ENCODE measurements around the gene CYP4F12. TPM values are rescaled to one million over a fixed set of nuclear protein-coding genes. Genes with fewer than 3 reads are reported as not detected.

Gene CYP4F12
- total RNA-seq, 1 experiment from 2014 or later: 5.7 TPM

DNA sequence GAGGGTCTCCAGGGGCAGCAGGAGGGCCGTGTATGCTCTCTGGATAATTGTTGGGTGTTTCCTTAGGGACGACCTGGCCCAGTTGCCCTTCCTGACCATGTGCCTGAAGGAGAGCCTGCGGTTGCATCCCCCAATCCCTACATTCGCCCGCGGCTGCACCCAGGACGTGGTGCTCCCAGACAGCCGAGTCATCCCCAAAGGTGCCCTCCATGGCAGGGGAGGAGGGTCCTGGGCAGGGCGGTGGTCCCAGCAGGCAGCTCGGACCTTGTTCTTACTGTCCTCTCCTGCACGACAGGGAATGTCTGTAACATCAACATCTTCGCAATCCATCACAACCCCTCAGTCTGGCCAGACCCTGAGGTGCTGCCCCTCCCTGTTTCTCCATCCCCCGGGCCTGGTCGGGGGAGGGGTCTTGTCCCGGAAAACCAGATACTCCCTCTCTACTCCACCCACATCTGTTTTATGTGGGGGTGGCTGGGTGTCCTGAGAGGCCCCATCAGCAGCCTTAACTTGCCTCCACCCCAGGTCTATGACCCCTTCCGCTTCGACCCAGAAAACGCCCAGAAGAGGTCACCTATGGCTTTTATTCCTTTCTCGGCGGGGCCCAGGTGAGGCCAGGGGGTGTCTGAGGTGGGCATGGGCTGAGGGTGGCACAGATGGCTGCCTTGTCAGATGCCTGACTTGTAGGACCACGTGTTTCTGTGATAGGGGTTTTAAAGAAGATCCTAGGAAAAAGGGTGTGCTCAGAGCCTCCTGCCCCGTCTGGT, 44.5 kb upstream of the CYP4F12 start:
- H3K27me3 ChIP-seq (ENCODE audit: insufficient read depth, low read depth): no peaks in the 10 kb centered on the region
- no peaks in the 10 kb centered on the region for H3K9me3 ChIP-seq (ENCODE audit: insufficient read depth, low read depth)
- H3K4me1 ChIP-seq (replicated peaks; ENCODE audit: insufficient read depth): 0 out of 2 replicates have a peak, but pooled peaks cover 3% of the 10 kb centered on the region
- no peak for DNase-seq
- TF ChIP-seq, protein P1, sequence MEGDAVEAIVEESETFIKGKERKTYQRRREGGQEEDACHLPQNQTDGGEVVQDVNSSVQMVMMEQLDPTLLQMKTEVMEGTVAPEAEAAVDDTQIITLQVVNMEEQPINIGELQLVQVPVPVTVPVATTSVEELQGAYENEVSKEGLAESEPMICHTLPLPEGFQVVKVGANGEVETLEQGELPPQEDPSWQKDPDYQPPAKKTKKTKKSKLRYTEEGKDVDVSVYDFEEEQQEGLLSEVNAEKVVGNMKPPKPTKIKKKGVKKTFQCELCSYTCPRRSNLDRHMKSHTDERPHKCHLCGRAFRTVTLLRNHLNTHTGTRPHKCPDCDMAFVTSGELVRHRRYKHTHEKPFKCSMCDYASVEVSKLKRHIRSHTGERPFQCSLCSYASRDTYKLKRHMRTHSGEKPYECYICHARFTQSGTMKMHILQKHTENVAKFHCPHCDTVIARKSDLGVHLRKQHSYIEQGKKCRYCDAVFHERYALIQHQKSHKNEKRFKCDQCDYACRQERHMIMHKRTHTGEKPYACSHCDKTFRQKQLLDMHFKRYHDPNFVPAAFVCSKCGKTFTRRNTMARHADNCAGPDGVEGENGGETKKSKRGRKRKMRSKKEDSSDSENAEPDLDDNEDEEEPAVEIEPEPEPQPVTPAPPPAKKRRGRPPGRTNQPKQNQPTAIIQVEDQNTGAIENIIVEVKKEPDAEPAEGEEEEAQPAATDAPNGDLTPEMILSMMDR (conservative IDR thresholded peaks at IDR 0.05): no peak
- no peak for TF ChIP-seq EZH2 (IDR thresholded peaks at IDR 0.05; ENCODE audit: low read depth)
- ChIA-PET CTCF (no interaction called here), POLR2A (ENCODE audit: unreplicated experiment) (no interaction called here)
- H3K36me3 ChIP-seq (ENCODE audit: low read depth): no peaks in the 10 kb centered on the region
- H3K79me2 ChIP-seq (ENCODE audit: low read depth): no peaks in the 10 kb centered on the region
- no peak overlapping the region for H3K4me2 ChIP-seq
- no peak overlapping the region for H3K27ac ChIP-seq
- H3K4me3 ChIP-seq: no peak overlapping the region
- no peaks in the 10 kb centered on the region for H4K20me1 ChIP-seq (ENCODE audit: insufficient read depth)
- H3F3A ChIP-seq (ENCODE audit: insufficient read depth, low read depth): no peaks in the 10 kb centered on the region
- no peaks in the 10 kb centered on the region for H3K9me2 ChIP-seq (ENCODE audit: insufficient read depth)
- intact Hi-C loops (cut with micrococcal nuclease; ENCODE audit: unreplicated experiment): loop anchor here (1.0 to 5.0 kb wide), 5 partner anchors 44 to 554 kb away; no protein-coding TSS in a partner anchor
- H2AFZ ChIP-seq: no peak overlapping the region
- BruUV-seq (replicated peaks): no TSS peak

- Histone ChIP-seq H4K20me1 (ENCODE audit: insufficient read depth) (no peaks in the 10 kb centered on the region), H3K9me2 (ENCODE audit: insufficient read depth) (no peaks in the 10 kb centered on the region), H3K4me2 (0 out of 2 replicates have a peak overlapping the region, but pooled peaks have one; percentile 20), H3K36me3 (ENCODE audit: low read depth) (no peaks in the 10 kb centered on the region), H3F3A (ENCODE audit: insufficient read depth, low read depth) (no peaks in the 10 kb centered on the region), H2AFZ (no peak overlapping the region), H3K9me3 (ENCODE audit: insufficient read depth, low read depth) (no peaks in the 10 kb centered on the region), H3K4me1 (replicated peaks; ENCODE audit: insufficient read depth) (0 out of 2 replicates have a peak, but pooled peaks cover 3% of the 10 kb centered on the region), H3K27me3 (ENCODE audit: insufficient read depth, low read depth) (no peaks in the 10 kb centered on the region), H3K4me3 (no peak overlapping the region), H3K79me2 (ENCODE audit: low read depth) (no peaks in the 10 kb centered on the region), H3K27ac (no peak overlapping the region)
- TF ChIP-seq, protein P1 (conservative IDR thresholded peaks at IDR 0.05): peak; percentile 100
- no peak for TF ChIP-seq EZH2 (IDR thresholded peaks at IDR 0.05; ENCODE audit: low read depth)
- intact Hi-C loops (cut with micrococcal nuclease; ENCODE audit: unreplicated experiment): loop anchor here (1.0 to 5.0 kb wide), 5 partner anchors 44 to 554 kb away; no protein-coding TSS in a partner anchor
- ChIA-PET CTCF (interaction anchor here (0.6 kb wide), 2 partner anchors 63 to 548 kb away, joined by 3 read pairs; no protein-coding TSS in a partner anchor), POLR2A (ENCODE audit: unreplicated experiment) (no interaction called here)
- peak; percentile 69 to 80 for DNase-seq
- no TSS peak for BruUV-seq (replicated peaks)
Measured at GRCh38 chr19:15629003-15629880, 43.6 kb upstream of the CYP4F12 start.

DNA sequence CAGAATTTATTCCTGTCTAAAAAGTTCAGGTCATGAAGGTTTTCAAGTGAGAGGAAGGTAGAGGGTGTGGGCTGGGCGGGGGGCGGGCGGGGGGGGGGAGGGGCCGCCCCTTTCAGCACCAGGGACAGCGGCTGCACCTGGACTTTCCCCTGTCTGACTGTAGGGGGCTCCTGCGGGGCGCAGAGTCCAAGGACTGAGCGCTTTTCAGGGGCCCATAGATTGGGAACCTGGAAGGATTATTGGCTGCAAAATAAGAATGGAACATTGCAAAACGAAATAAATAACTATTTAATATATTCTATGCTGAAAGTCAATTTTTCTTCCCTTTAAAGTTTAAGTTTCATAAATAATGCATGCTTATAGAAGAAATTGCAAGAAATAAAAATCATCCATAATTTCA, 41.1 kb upstream of the CYP4F12 start:
- Histone ChIP-seq H3F3A (ENCODE audit: insufficient read depth, low read depth) (no peaks in the 10 kb centered on the region), H3K79me2 (ENCODE audit: low read depth) (no peaks in the 10 kb centered on the region), H2AFZ (no peak overlapping the region), H3K4me1 (replicated peaks; ENCODE audit: insufficient read depth) (peaks cover 24% of the 10 kb centered on the region), H3K4me2 (no peak overlapping the region), H3K9me2 (ENCODE audit: insufficient read depth) (no peaks in the 10 kb centered on the region), H3K36me3 (ENCODE audit: low read depth) (no peaks in the 10 kb centered on the region), H3K4me3 (no peak overlapping the region), H4K20me1 (ENCODE audit: insufficient read depth) (no peaks in the 10 kb centered on the region), H3K27me3 (ENCODE audit: insufficient read depth, low read depth) (no peaks in the 10 kb centered on the region), H3K27ac (no peak overlapping the region), H3K9me3 (ENCODE audit: insufficient read depth, low read depth) (no peaks in the 10 kb centered on the region)
- no peak for TF ChIP-seq EZH2 (IDR thresholded peaks at IDR 0.05; ENCODE audit: low read depth)
- TF ChIP-seq, protein P1 (conservative IDR thresholded peaks at IDR 0.05): peak; percentile 63
- no TSS peak for BruUV-seq (replicated peaks)
- intact Hi-C loops (cut with micrococcal nuclease; ENCODE audit: unreplicated experiment): no loop called here
- DNase-seq: peak in 1 of 2 experiments; percentile 41
- POLR2A ChIA-PET (ENCODE audit: unreplicated experiment): no interaction called here
- CTCF ChIA-PET: no interaction called here

All from PC-9 (cell line).